Measurements from ENCODE around the gene ZEB1. TPM values are rescaled to one million over a fixed set of nuclear protein-coding genes. Genes with fewer than 3 reads are reported as not detected.

ZEB1 gene
- total and polyA plus RNA-seq, 2 of the 13 experiments (the other 11 are each of a cell fraction or from before 2014, with no cell fraction given), result 9.6 to 18.0 TPM

DNA sequence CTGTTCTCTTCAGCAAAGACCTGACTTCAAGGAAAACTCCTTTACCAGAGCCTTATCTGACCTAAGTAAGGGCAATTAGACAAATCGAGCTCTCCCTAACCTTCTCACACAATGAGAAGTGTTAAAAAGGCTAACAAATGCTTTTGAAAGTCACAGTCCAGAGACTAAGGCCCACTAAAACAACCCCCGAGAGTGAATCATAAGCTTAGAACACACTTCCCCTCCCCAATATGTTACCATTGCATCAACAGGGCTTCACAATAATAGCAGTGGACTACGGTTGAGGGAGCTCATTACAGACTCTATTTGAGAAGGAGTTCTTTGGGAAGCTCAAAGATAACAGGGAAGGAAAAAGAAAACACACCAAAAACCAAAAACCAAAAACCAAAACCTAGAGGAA lies 28.6 kb upstream of the ZEB1 start:
- no peak overlapping the region for H3K9ac ChIP-seq (ENCODE audit: insufficient read depth, low read depth, low read length)
- H3K27me3 ChIP-seq (ENCODE audit: control insufficient read depth in 1 of 2, insufficient read depth in 2 of 2, low read length in 2 of 2), result no peaks in the 10 kb centered on the region
- WGBS (ENCODE audit: low lambda C conversion rate), result 0% methylated on average over 3 of the region's 3 CpGs
- no TSS peak for BruUV-seq (replicated peaks)
- no peak overlapping the region for H3K27ac ChIP-seq (ENCODE audit: extremely low read length, insufficient read depth, low read length)
- ChIA-PET CTCF (ENCODE audit: low intra/inter-chr PET ratio, low total read pairs) (no interaction called here), POLR2A (no interaction called here)
- no peak overlapping the region for H3K4me3 ChIP-seq (replicated peaks in 1 of 3; ENCODE audit: insufficient read depth in 1 of 3, low read depth in 2 of 3, low read length in 3 of 3)
- no peaks in the 10 kb centered on the region for H4K20me1 ChIP-seq (ENCODE audit: insufficient read depth, low read length)
- in situ Hi-C loops (cut with HindIII; ENCODE audit: extremely low pct_ligation_motif_present, low pct_unique_long_range_greater_than_20kb), result no loop called here
- no peaks in the 10 kb centered on the region for H3K9me3 ChIP-seq (ENCODE audit: low read length)
- no peak overlapping the region for H3K4me2 ChIP-seq (ENCODE audit: low read depth, low read length)
- no peak for ATAC-seq
- no peak overlapping the region for H2AFZ ChIP-seq (ENCODE audit: low read length)
- no peak for DNase-seq (ENCODE audit: low spot score)
- intact Hi-C loops (cut with micrococcal nuclease; ENCODE audit: unreplicated experiment), result no loop called here
- no peaks in the 10 kb centered on the region for H3K79me2 ChIP-seq (ENCODE audit: insufficient read depth, low read length)
- no peak for TF ChIP-seq CC2D1A (CRISPR knock-in tag; IDR thresholded peaks at IDR 0.05)
- TF ChIP-seq, protein P1, sequence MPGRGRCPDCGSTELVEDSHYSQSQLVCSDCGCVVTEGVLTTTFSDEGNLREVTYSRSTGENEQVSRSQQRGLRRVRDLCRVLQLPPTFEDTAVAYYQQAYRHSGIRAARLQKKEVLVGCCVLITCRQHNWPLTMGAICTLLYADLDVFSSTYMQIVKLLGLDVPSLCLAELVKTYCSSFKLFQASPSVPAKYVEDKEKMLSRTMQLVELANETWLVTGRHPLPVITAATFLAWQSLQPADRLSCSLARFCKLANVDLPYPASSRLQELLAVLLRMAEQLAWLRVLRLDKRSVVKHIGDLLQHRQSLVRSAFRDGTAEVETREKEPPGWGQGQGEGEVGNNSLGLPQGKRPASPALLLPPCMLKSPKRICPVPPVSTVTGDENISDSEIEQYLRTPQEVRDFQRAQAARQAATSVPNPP (CRISPR knock-in tag; IDR thresholded peaks at IDR 0.05), result no peak
- no peak for TF ChIP-seq IRF1 (CRISPR knock-in tag; IDR thresholded peaks at IDR 0.05; ENCODE audit: low read depth)
- no peak for TF ChIP-seq HMG20B (CRISPR knock-in tag; conservative IDR thresholded peaks at IDR 0.05)
- TF ChIP-seq ZNF784 (CRISPR knock-in tag; IDR thresholded peaks at IDR 0.05; ENCODE audit: borderline replicate concordance), result no peak
- TF ChIP-seq, protein P2, sequence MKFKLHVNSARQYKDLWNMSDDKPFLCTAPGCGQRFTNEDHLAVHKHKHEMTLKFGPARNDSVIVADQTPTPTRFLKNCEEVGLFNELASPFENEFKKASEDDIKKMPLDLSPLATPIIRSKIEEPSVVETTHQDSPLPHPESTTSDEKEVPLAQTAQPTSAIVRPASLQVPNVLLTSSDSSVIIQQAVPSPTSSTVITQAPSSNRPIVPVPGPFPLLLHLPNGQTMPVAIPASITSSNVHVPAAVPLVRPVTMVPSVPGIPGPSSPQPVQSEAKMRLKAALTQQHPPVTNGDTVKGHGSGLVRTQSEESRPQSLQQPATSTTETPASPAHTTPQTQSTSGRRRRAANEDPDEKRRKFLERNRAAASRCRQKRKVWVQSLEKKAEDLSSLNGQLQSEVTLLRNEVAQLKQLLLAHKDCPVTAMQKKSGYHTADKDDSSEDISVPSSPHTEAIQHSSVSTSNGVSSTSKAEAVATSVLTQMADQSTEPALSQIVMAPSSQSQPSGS (CRISPR knock-in tag; IDR thresholded peaks at IDR 0.05), result no peak
- no peak for TF ChIP-seq ZNF451 (CRISPR knock-in tag; IDR thresholded peaks at IDR 0.05)
- TF ChIP-seq FOXM1 (CRISPR knock-in tag; IDR thresholded peaks at IDR 0.05), result no peak
- TF ChIP-seq ZNF510 (CRISPR knock-in tag; IDR thresholded peaks at IDR 0.05; ENCODE audit: low read depth), result no peak
- no peak for TF ChIP-seq RORA (CRISPR knock-in tag; IDR thresholded peaks at IDR 0.05)
- TF ChIP-seq, protein P3, sequence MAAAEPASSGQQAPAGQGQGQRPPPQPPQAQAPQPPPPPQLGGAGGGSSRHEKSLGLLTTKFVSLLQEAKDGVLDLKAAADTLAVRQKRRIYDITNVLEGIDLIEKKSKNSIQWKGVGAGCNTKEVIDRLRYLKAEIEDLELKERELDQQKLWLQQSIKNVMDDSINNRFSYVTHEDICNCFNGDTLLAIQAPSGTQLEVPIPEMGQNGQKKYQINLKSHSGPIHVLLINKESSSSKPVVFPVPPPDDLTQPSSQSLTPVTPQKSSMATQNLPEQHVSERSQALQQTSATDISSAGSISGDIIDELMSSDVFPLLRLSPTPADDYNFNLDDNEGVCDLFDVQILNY (CRISPR knock-in tag; conservative IDR thresholded peaks at IDR 0.05), result no peak
- no peak for TF ChIP-seq DMAP1 (CRISPR knock-in tag; IDR thresholded peaks at IDR 0.05)
- TF ChIP-seq TRAFD1 (CRISPR knock-in tag; IDR thresholded peaks at IDR 0.05; ENCODE audit: borderline replicate concordance), result no peak
- FAIRE-seq, result no peak
- no peaks in the 10 kb centered on the region for H3K36me3 ChIP-seq (replicated peaks in 1 of 2; ENCODE audit: control insufficient read depth in 1 of 2, insufficient read depth in 2 of 2, low read length in 2 of 2)
- H3K4me1 ChIP-seq (ENCODE audit: insufficient read depth, low read length), result no peaks in the 10 kb centered on the region
